Measurements from ENCODE around the gene HCN4.

The HCN4 gene

GRCh38 chr15:73371812-73372211 lies 3.1 kb upstream of the HCN4 start:
- no peak overlapping the region for H3K4me3 ChIP-seq (ENCODE audit: low read depth, low read length)
- DNase-seq (ENCODE audit: low read depth), result no peak
- no peak for TF ChIP-seq CTCF (conservative IDR thresholded peaks at IDR 0.05; ENCODE audit: low read depth, low read length)

- H3K4me3 ChIP-seq (ENCODE audit: low read depth, low read length), result no peak overlapping the region
Observed at GRCh38 chr15:73370151-73370550, 1.4 kb upstream of the HCN4 start.

GRCh38 chr15:73369154-73369694 lies 466 bp upstream of the HCN4 start:
- TF ChIP-seq CTCF (conservative IDR thresholded peaks at IDR 0.05; ENCODE audit: low read depth, low read length), result no peak
- H3K4me3 ChIP-seq (ENCODE audit: low read depth, low read length), result no peak overlapping the region
- DNase-seq (ENCODE audit: low read depth), result no peak

More at GRCh38 chr15:73370151-73370550, 1.4 kb upstream of the HCN4 start:
- DNase-seq (ENCODE audit: low read depth), result peak; percentile 12
- no peak for TF ChIP-seq CTCF (conservative IDR thresholded peaks at IDR 0.05; ENCODE audit: low read depth, low read length)

GRCh38 chr15:73367624-73368300 lies 996 bp downstream of the HCN4 start:
- no peak for TF ChIP-seq CTCF (conservative IDR thresholded peaks at IDR 0.05; ENCODE audit: low read depth, low read length)
- no peak for DNase-seq (ENCODE audit: low read depth)
- H3K4me3 ChIP-seq (ENCODE audit: low read depth, low read length), result no peak overlapping the region

GRCh38 chr15:73366766-73367623 lies 1.8 kb downstream of the HCN4 start:
- no peak for DNase-seq (ENCODE audit: low read depth)
- H3K4me3 ChIP-seq (ENCODE audit: low read depth, low read length), result no peak overlapping the region
- no peak for TF ChIP-seq CTCF (conservative IDR thresholded peaks at IDR 0.05; ENCODE audit: low read depth, low read length)

- H3K4me3 ChIP-seq (ENCODE audit: low read depth, low read length), result no peak overlapping the region
- TF ChIP-seq CTCF (conservative IDR thresholded peaks at IDR 0.05; ENCODE audit: low read depth, low read length), result no peak
- DNase-seq (ENCODE audit: low read depth), result no peak
Observed at GRCh38 chr15:73364070-73364469, 4.7 kb downstream of the HCN4 start.

All from choroid plexus epithelial cell (primary cell).